GM12878 (cell line): ENCODE results near the gene GNPTG. TPM values are rescaled to one million over a fixed set of nuclear protein-coding genes. Genes with fewer than 3 reads are reported as not detected.

Experiments
- ATAC-seq: fragments of 200-7000 bp; cut with Tn5 transposase; 3 replicates; pipeline ENCODE4 v1.9.1; 2020; ENCODE audit warnings: mild to moderate bottlenecking, moderate library complexity
- Bru-seq: library from RNA; stranded (reverse); fragments of 400-500 nt; gene quantifications from one replicate; lab custom pipeline; 2021; lab: Mats Ljungman, UMichigan
- BruChase-seq, 2 experiments: library from RNA; stranded (reverse); fragments of 400-500 nt; gene quantifications; one replicate each; lab custom pipeline; 2021; lab: Mats Ljungman, UMichigan
- BruUV-seq: library from RNA; stranded (reverse); fragments of 400-500 nt; replicated peaks from 2 replicates; lab custom pipeline; 2021; lab: Mats Ljungman, UMichigan
- CTCF ChIA-PET: fragments of 300-600 bp; sonication (Branson Sonifier 250); formaldehyde crosslinking; extraction: SDS; loops from one replicate; lab custom pipeline; 2021; ENCODE audit warnings: inconsistent platforms; lab: Yijun Ruan, JAX
- POLR2A ChIA-PET: fragments of 350-600 bp; formaldehyde crosslinking; extraction: SDS; loops from one replicate; lab custom pipeline; 2021; ENCODE audit warnings: inconsistent platforms; lab: Charles Lee
- RAD21 ChIA-PET: fragments of 300-600 bp; sonication (Branson Sonifier 250); formaldehyde crosslinking; loops from one replicate; lab custom pipeline; 2023; ENCODE audit warnings: antibody characterized with exemption; ENCODE audit not compliant: unreplicated experiment; lab: Charles Lee
- SMC1A ChIA-PET: fragments of 300-600 bp; sonication (Branson Sonifier 250); formaldehyde crosslinking; loops from one replicate; lab custom pipeline; 2023; ENCODE audit not compliant: unreplicated experiment, uncharacterized antibody; lab: Charles Lee
- DNase-seq: peaks from one replicate; pipeline ENCODE4 v3.0.0-alpha.2; 2011; ENCODE audit warnings: low read depth, low spot score
- FAIRE-seq: peaks from 3 replicates; lab custom pipeline; 2011; peaks lifted over from hg19 to GRCh38; lab: Jason Lieb, UNC
- H2AFZ ChIP-seq: 2 replicates; pipeline ENCODE4 v1.6.0; 2011; ENCODE audit warnings: low read depth, low read length, control low read depth; ENCODE audit not compliant: control insufficient read depth
- H3K27ac ChIP-seq: 2 replicates; pipeline ENCODE4 v1.5.1; 2011; ENCODE audit warnings: control low read depth; ENCODE audit not compliant: control insufficient read depth, insufficient read depth
- H3K27me3 ChIP-seq, 2 experiments: replicated peaks in 1 of 2; 2 replicates each; pipeline versions ENCODE4 v1.6.0 to v1.6.1; 2011; ENCODE audit warnings: low read length in 1 of 2; ENCODE audit not compliant: control insufficient read depth in 2 of 2, insufficient read depth in 2 of 2
- H3K36me3 ChIP-seq, 2 experiments: 2 replicates each; pipeline ENCODE4 v1.5.1; 2011; ENCODE audit warnings: low read length in 1 of 2; ENCODE audit not compliant: control insufficient read depth in 2 of 2, insufficient read depth in 2 of 2
- H3K4me1 ChIP-seq: 2 replicates; pipeline ENCODE4 v1.6.1; 2011; ENCODE audit warnings: mild to moderate bottlenecking, low read length, moderate library complexity, mixed read lengths; ENCODE audit not compliant: control insufficient read depth, insufficient read depth
- H3K4me2 ChIP-seq: 2 replicates; pipeline ENCODE4 v1.6.0; 2011; ENCODE audit warnings: control low read depth; ENCODE audit not compliant: control insufficient read depth, insufficient read depth
- H3K4me3 ChIP-seq: fragments of 200-600 bp; sonication (generic); 2 replicates; pipeline ENCODE4 v1.5.1; 2016
- H3K79me2 ChIP-seq: 2 replicates; pipeline ENCODE4 v1.6.0; 2011; ENCODE audit warnings: low read length; ENCODE audit not compliant: control insufficient read depth, insufficient read depth
- H3K9ac ChIP-seq: 2 replicates; pipeline ENCODE4 v1.8.0; 2011; ENCODE audit warnings: low read length, control low read depth, mixed read lengths; ENCODE audit not compliant: control insufficient read depth, insufficient read depth
- H3K9me3 ChIP-seq: replicated peaks from 3 replicates; pipeline ENCODE4 v1.5.1; 2011; ENCODE audit warnings: mild to moderate bottlenecking, low read length; ENCODE audit not compliant: control insufficient read depth, insufficient read depth
- H4K20me1 ChIP-seq: 2 replicates; pipeline ENCODE4 v1.6.0; 2011; ENCODE audit not compliant: control insufficient read depth, insufficient read depth
- CUX1 ChIP-seq: IDR thresholded peaks from 2 replicates; pipeline ENCODE4 v1.6.1; 2012; ENCODE audit warnings: improper control_type of control experiment, low read depth, low read length; ENCODE audit not compliant: insufficient replicate concordance
- GABPA ChIP-seq: IDR thresholded peaks from 2 replicates; pipeline ENCODE4 v1.6.1; 2014; ENCODE audit warnings: antibody characterized with exemption, low read depth, mild to moderate bottlenecking, inconsistent platforms
- NR2C2 ChIP-seq: IDR thresholded peaks from 2 replicates; pipeline ENCODE4 v1.6.1; 2011; ENCODE audit warnings: borderline replicate concordance, low read depth; ENCODE audit not compliant: control insufficient read depth, insufficient read length
- ZNF24 ChIP-seq: fragments of 450-650 bp; IDR thresholded peaks from 2 replicates; pipeline ENCODE4 v1.6.1; 2017; ENCODE audit warnings: antibody characterized with exemption, mild to moderate bottlenecking
- WGBS: methylation state at CpG from one replicate; pipeline ENCODE4 v1.1.6; 2016; ENCODE audit warnings: low lambda C conversion rate; ENCODE audit not compliant: insufficient replicate concordance, insufficient coverage; ENCODE audit errors: missing lambda C conversion rate; 5-methylcytosine and 5-hydroxymethylcytosine counted together
- in situ Hi-C: fragments of 300-500 bp; cut with MboI; formaldehyde crosslinking; loops from 9 replicates; pipeline ENCODE4 v1.14.3; 2018; ENCODE audit warnings: mixed read lengths
- intact Hi-C: fragments of 100-400 bp; cut with micrococcal nuclease; formaldehyde crosslinking; loops from one replicate; pipeline ENCODE4 v1.14.2; 2022; ENCODE audit not compliant: unreplicated experiment
- long read RNA-seq, 2 experiments: library from polyadenylated mRNA; unstranded; transcript quantifications; one replicate each; pipeline ENCODE4 v2.0.0, GENCODE V29; 2019 to 2020
- polyA minus RNA-seq, 3 experiments: library from RNA; depleted of rRNA, polyadenylated mRNA; stranded (reverse); fragments of >200 nt; gene quantifications; 2 replicates each; pipeline ENCODE4 v1.2.3, GENCODE V29; 2011
- polyA plus RNA-seq, 11 experiments: library from polyadenylated mRNA; depleted of rRNA in 4 of 11; unstranded in 6 of 11; stranded (reverse) in 5 of 11; fragments of >200 nt; fragmentation: Nextera tagmentation in 4 of 11; fragmentation: Illumina TruSeq in 1 of 11; extraction: Ambion mirVana in 4 of 11; extraction: Trizol in 1 of 11; gene quantifications; 1 replicate in 1 of 11; 2 replicates in 10 of 11; pipeline versions ENCODE4 v1.2.1 to v1.2.3, GENCODE V29; 2011 to 2016; ENCODE audit warnings: inconsistent platforms in 2 of 11, missing spikeins in 2 of 11, low read depth in 1 of 11
- total RNA-seq, 4 experiments: library from RNA; depleted of rRNA in 3 of 4; stranded (reverse); fragments of >200 nt in 3 of 4; fragmentation: Illumina TruSeq in 1 of 4; extraction: Trizol in 1 of 4; gene quantifications; 2 replicates each; pipeline versions ENCODE4 v1.2.1 to v1.2.3, GENCODE V29; 2013 to 2021
- TF ChIP-seq, protein P1 (sequence below): IDR thresholded peaks from 2 replicates; pipeline ENCODE4 v1.6.1; 2012; ENCODE audit warnings: mild to moderate bottlenecking, low read depth, low read length
- TF ChIP-seq, protein P2 (sequence below): IDR thresholded peaks from 2 replicates; pipeline ENCODE4 v1.6.1; 2011; ENCODE audit warnings: borderline replicate concordance, low read depth, mild to moderate bottlenecking, moderate library complexity, low read length; ENCODE audit not compliant: insufficient read depth, poor library complexity, severe bottlenecking

Gene GNPTG
- 14.1 and 16.1 TPM in 2 replicates for total RNA-seq (2013; cell fraction: nucleolus; rRNA removed)
- total RNA-seq (2014; rRNA removed) (19.8 and 21.9 TPM in 2 replicates), total RNA-seq (2014; rRNA removed; fragmentation: Illumina TruSeq; extraction: Trizol) (10.7 TPM in 2 replicates), total RNA-seq (2021) (23.6 and 25.3 TPM in 2 replicates), polyA plus RNA-seq (2011; rRNA removed) (9.5 and 19.9 TPM in 2 replicates), polyA plus RNA-seq (2014; fragmentation: Illumina TruSeq; extraction: Trizol) (2.5 and 7.9 TPM in 2 replicates), polyA plus RNA-seq (2014; fragmentation: Nextera tagmentation; extraction: Ambion mirVana) (1 to 10 TPM in 1 of 2 experiments, under 1 TPM in 1; 0.80 to 2.4 TPM), polyA plus RNA-seq (2014; rRNA removed) (29.9 and 36.9 TPM in 2 replicates), polyA plus RNA-seq (2016; fragmentation: Nextera tagmentation; extraction: Ambion mirVana) (10 to 100 TPM; 25.9 to 32.6 TPM), polyA minus RNA-seq (2011; rRNA and poly(A)+ RNA removed) (7.9 and 8.0 TPM in 2 replicates), Bru-seq, nascent RNA (percentile 64 among the genes with signal in this experiment), BruChase-seq, experiment 1, labeled RNA remaining after a 6-hour chase (percentile 87 among the genes with signal in this experiment), BruChase-seq, experiment 2, labeled RNA remaining after a 2-hour chase (percentile 81 among the genes with signal in this experiment)
- 8.7 TPM for polyA plus RNA-seq (2011; ENCODE audit: low read depth)
- polyA plus RNA-seq (2011; cell fraction: cytosol; rRNA removed): 27.0 and 37.0 TPM in 2 replicates
- 63.8 and 81.0 TPM in 2 replicates for polyA plus RNA-seq (2011; cell fraction: nucleus; rRNA removed)
- 21.9 and 23.7 TPM in 2 replicates for polyA plus RNA-seq (2012)
- polyA minus RNA-seq (2011; cell fraction: cytosol; rRNA and poly(A)+ RNA removed): 7.3 and 8.2 TPM in 2 replicates
- polyA minus RNA-seq (2011; cell fraction: nucleus; rRNA and poly(A)+ RNA removed): 6.5 and 16.5 TPM in 2 replicates
- long read RNA-seq, experiment 1, transcript GNPTG-201 (11 exons, 1,983 nt): major isoform, 11 of 15 reads
- long read RNA-seq, experiment 1, partial matches to known transcripts: 1 of 15 reads
- long read RNA-seq, experiment 1, other reads (novel, unspliced or antisense): 3 of 15 reads
- long read RNA-seq, experiment 2, transcript GNPTG-201 (11 exons, 1,983 nt): major isoform, 7 of 9 reads
- long read RNA-seq, experiment 2, partial matches to known transcripts: 1 of 9 reads
- long read RNA-seq, experiment 2, other reads (novel, unspliced or antisense): 1 of 9 reads

GRCh38 chr16:1351582-1352362 is at the start of gene GNPTG, which contains the start of gene TSR3:
Gene GNPTG (plus strand): TSS chr16:1351931. CDS start chr16:1351966, 35 bp downstream.
Gene TSR3 (minus strand): TSS chr16:1351878. CDS start chr16:1351804, 74 bp downstream.
- no peaks in the 10 kb centered on the region for H4K20me1 ChIP-seq
- no peaks in the 10 kb centered on the region for H3K27me3 ChIP-seq
- ChIA-PET CTCF (no interaction called here), RAD21 (interaction anchor here (0.8 kb wide), 1 partner anchor 9 kb away, joined by 4 read pairs; no protein-coding TSS in a partner anchor), POLR2A (no interaction called here), SMC1A (no interaction called here)
- peaks cover 0 to 6% of the 10 kb centered on the region in 2 experiments; a peak in 3 of 4 replicates for H3K36me3 ChIP-seq
- peak; percentile 35 for FAIRE-seq
- BruUV-seq: no TSS peak
- peak within 1 kb of the TSS; percentile 83 for H3K4me2 ChIP-seq
- peaks cover 8% of the 10 kb centered on the region for H3K4me1 ChIP-seq
- peak; percentile 64 for DNase-seq
- ATAC-seq: peak; percentile 98
- peak within 1 kb of the TSS; percentile 59 for H3K27ac ChIP-seq
- in situ Hi-C loops: no loop called here
- intact Hi-C loops: no loop called here
- peaks cover 27% of the 10 kb centered on the region for H3K79me2 ChIP-seq
- H2AFZ ChIP-seq: peak within 1 kb of the TSS; percentile 78
- 2% methylated on average over 81 of the region's 98 CpGs for WGBS
- H3K9me3 ChIP-seq: no peaks in the 10 kb centered on the region
- H3K9ac ChIP-seq: peak within 1 kb of the TSS; percentile 70
- peak within 1 kb of the TSS; percentile 81 for H3K4me3 ChIP-seq
- TF ChIP-seq GABPA (no peak; the same call in 1 of the 2 replicates), CUX1 (no peak), ZNF24 (no peak; the same call in 1 of the 2 replicates), NR2C2 (no peak)
- TF ChIP-seq, protein P1, sequence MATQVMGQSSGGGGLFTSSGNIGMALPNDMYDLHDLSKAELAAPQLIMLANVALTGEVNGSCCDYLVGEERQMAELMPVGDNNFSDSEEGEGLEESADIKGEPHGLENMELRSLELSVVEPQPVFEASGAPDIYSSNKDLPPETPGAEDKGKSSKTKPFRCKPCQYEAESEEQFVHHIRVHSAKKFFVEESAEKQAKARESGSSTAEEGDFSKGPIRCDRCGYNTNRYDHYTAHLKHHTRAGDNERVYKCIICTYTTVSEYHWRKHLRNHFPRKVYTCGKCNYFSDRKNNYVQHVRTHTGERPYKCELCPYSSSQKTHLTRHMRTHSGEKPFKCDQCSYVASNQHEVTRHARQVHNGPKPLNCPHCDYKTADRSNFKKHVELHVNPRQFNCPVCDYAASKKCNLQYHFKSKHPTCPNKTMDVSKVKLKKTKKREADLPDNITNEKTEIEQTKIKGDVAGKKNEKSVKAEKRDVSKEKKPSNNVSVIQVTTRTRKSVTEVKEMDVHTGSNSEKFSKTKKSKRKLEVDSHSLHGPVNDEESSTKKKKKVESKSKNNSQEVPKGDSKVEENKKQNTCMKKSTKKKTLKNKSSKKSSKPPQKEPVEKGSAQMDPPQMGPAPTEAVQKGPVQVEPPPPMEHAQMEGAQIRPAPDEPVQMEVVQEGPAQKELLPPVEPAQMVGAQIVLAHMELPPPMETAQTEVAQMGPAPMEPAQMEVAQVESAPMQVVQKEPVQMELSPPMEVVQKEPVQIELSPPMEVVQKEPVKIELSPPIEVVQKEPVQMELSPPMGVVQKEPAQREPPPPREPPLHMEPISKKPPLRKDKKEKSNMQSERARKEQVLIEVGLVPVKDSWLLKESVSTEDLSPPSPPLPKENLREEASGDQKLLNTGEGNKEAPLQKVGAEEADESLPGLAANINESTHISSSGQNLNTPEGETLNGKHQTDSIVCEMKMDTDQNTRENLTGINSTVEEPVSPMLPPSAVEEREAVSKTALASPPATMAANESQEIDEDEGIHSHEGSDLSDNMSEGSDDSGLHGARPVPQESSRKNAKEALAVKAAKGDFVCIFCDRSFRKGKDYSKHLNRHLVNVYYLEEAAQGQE: peak; percentile 48; the same call in 1 of the 2 replicates
- TF ChIP-seq, protein P2, sequence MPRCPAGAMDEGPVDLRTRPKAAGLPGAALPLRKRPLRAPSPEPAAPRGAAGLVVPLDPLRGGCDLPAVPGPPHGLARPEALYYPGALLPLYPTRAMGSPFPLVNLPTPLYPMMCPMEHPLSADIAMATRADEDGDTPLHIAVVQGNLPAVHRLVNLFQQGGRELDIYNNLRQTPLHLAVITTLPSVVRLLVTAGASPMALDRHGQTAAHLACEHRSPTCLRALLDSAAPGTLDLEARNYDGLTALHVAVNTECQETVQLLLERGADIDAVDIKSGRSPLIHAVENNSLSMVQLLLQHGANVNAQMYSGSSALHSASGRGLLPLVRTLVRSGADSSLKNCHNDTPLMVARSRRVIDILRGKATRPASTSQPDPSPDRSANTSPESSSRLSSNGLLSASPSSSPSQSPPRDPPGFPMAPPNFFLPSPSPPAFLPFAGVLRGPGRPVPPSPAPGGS: peak; percentile 79
